T-cell (primary cell): ENCODE data around the gene FAM174C. TPM values are rescaled to one million over a fixed set of nuclear protein-coding genes. Genes with fewer than 3 reads are reported as not detected.

ENCODE experiments used
- ATAC-seq, 4 experiments: fragments of 200-7000 bp in 3 of 4; fragments of 150-1000 bp in 1 of 4; cut with Tn5 transposase; replicated peaks in 1 of 4; 1 replicate in 3 of 4; 2 replicates in 1 of 4; pipeline ENCODE4 v1.10.0; 2021; ENCODE audit warnings: moderate library complexity in 3 of 4, mild to moderate bottlenecking in 2 of 4, moderate number of reproducible peaks in 1 of 4
- CTCF ChIA-PET, 2 donors: fragments of 300-600 bp; sonication (Branson Sonifier 250); formaldehyde crosslinking; loops; one replicate each; lab custom pipeline; 2022; ENCODE audit warnings: antibody characterized with exemption in 2 of 2; lab: Charles Lee
- POLR2A ChIA-PET, 2 donors: fragments of 300-600 bp; sonication (Branson Sonifier 250); formaldehyde crosslinking; loops; one replicate each; lab custom pipeline; 2022; ENCODE audit warnings: antibody characterized with exemption in 2 of 2; lab: Charles Lee
- DNase-seq, 35 experiments: peaks; one replicate each; pipeline versions ENCODE4 v3.0.0 to v3.0.0-alpha.2; 2013 to 2023
- H3K27ac ChIP-seq: one replicate; pipeline ENCODE4 v1.5.1; 2013; ENCODE audit warnings: low read length
- H3K27me3 ChIP-seq, 2 experiments: replicated peaks in 1 of 2; 1 replicate in 1 of 2; 2 replicates in 1 of 2; pipeline versions ENCODE4 v1.6.1 to v1.7.0; 2013; ENCODE audit warnings: low read length in 1 of 2, mixed read lengths in 1 of 2; ENCODE audit not compliant: control insufficient read depth in 2 of 2, insufficient read depth in 2 of 2; ENCODE audit errors: extremely low read depth in 1 of 2
- H3K36me3 ChIP-seq, 2 donors: 1 replicate in 1 of 2; 2 replicates in 1 of 2; pipeline versions ENCODE4 v1.6.1 to v1.7.0; 2013; ENCODE audit warnings: low read length in 1 of 2; ENCODE audit not compliant: control insufficient read depth in 2 of 2, insufficient read depth in 1 of 2; ENCODE audit errors: extremely low read depth in 1 of 2
- H3K4me1 ChIP-seq, 2 experiments: 1 replicate in 1 of 2; 2 replicates in 1 of 2; pipeline versions ENCODE4 v1.6.1 to v1.7.0; 2013; ENCODE audit warnings: low read length in 2 of 2, mixed read lengths in 1 of 2; ENCODE audit not compliant: insufficient read depth in 2 of 2, control insufficient read depth in 1 of 2; ENCODE audit errors: extremely low read depth in 1 of 2
- H3K4me3 ChIP-seq, 2 donors: 1 replicate in 1 of 2; 2 replicates in 1 of 2; pipeline versions ENCODE4 v1.5.1 to v1.7.0; 2013; ENCODE audit warnings: mild to moderate bottlenecking in 2 of 2, low read length in 1 of 2, moderate library complexity in 1 of 2; ENCODE audit not compliant: control insufficient read depth in 1 of 2; ENCODE audit errors: extremely low read depth in 1 of 2
- H3K9me3 ChIP-seq: 2 replicates; pipeline ENCODE4 v1.7.0; 2013
- H3K27ac Mint-ChIP-seq, 2 donors: one replicate each; pipeline ENCODE4 v1.8.0; 2020 to 2021; ENCODE audit warnings: mild to moderate bottlenecking in 2 of 2, mixed read lengths in 2 of 2
- H3K27me3 Mint-ChIP-seq, 2 donors: one replicate each; pipeline ENCODE4 v1.8.0; 2021 to 2022; ENCODE audit warnings: mixed read lengths in 2 of 2
- H3K36me3 Mint-ChIP-seq: one replicate; pipeline ENCODE4 v1.8.0; 2021; ENCODE audit warnings: mixed read lengths
- H3K4me1 Mint-ChIP-seq, 3 donors: one replicate each; pipeline ENCODE4 v1.8.0; 2020 to 2022; ENCODE audit warnings: mixed read lengths in 3 of 3, mild to moderate bottlenecking in 1 of 3
- H3K4me3 Mint-ChIP-seq, 3 donors: one replicate each; pipeline ENCODE4 v1.8.0; 2020 to 2022; ENCODE audit warnings: mild to moderate bottlenecking in 3 of 3, mixed read lengths in 3 of 3, moderate library complexity in 3 of 3
- H3K9me3 Mint-ChIP-seq, 3 donors: one replicate each; pipeline ENCODE4 v1.8.0; 2020 to 2022; ENCODE audit warnings: mixed read lengths in 3 of 3
- WGBS: methylation state at CpG from one replicate; pipeline ENCODE4 v1.1.5; 2013; ENCODE audit warnings: missing lambda C conversion rate; ENCODE audit not compliant: insufficient coverage; 5-methylcytosine and 5-hydroxymethylcytosine counted together
- total RNA-seq, 35 experiments: library from RNA in 6 of 35; stranded (reverse) in 6 of 35; fragments of 120-200 nt in 1 of 35; gene quantifications; one replicate each; pipeline versions ENCODE4 v1.2.1 to v1.2.4 and lab custom pipeline; 2013 to 2026

FAM174C gene
- total RNA-seq, 5 donors from 2014 or later (not counting 1 experiment from before 2014, with no cell fraction given), result 42.1 to 69.8 (median 60.4) TPM

GRCh38 chr19:1240925-1241324 is 34.4 kb upstream of the FAM174C start:
- peak overlapping the region; percentile 35 to 45 for H3K4me3 ChIP-seq
- no peaks in the 10 kb centered on the region for H3K36me3 Mint-ChIP-seq
- WGBS, result 75% methylated on average over 14 of the region's 15 CpGs

GRCh38 chr19:1241417-1242095 is 33.8 kb upstream of the FAM174C start, which contains the start of gene ATP5F1D:
Gene ATP5F1D, plus strand, starts transcription at chr19:1241751. Its CDS starts 100 bp downstream, at chr19:1241851.
- Histone ChIP-seq H3K27ac (peak within 1 kb of the TSS; percentile 23), H3K27me3 (peaks cover 2 to 27% of the 10 kb centered on the region in 2 experiments), H3K36me3 (peaks cover 4 to 10% of the 10 kb centered on the region in 2 donors), H3K4me1 (peaks cover 18 to 82% of the 10 kb centered on the region in 2 experiments), H3K9me3 (no peaks in the 10 kb centered on the region), H3K4me3 (peak within 1 kb of the TSS; percentile 45 to 69)
- Mint-ChIP-seq H3K27ac (peak within 1 kb of the TSS; percentile 75 to 89), H3K4me3 (peak within 1 kb of the TSS; percentile 87 to 93 (median 88)), H3K9me3 (no peaks in the 10 kb centered on the region), H3K4me1 (peaks cover 24 to 47% (median 46%) of the 10 kb centered on the region in 3 donors), H3K36me3 (no peaks in the 10 kb centered on the region), H3K27me3 (peaks cover 5 to 8% of the 10 kb centered on the region in 2 donors)
- under 1% methylated on average over 65 of the region's 79 CpGs for WGBS
- POLR2A ChIA-PET, result no interaction called here
- DNase-seq, result peak; percentile 81 to 96 (median 86)
- CTCF ChIA-PET, result interaction anchor here (0.5 to 1.0 kb wide), 2 partner anchors 21 to 214 kb away, joined by 3 to 4 read pairs; no protein-coding TSS in a partner anchor
- peak; percentile 67 to 75 (median 74) for ATAC-seq

More at GRCh38 chr19:1240925-1241324, 34.4 kb upstream of the FAM174C start:
- H3K36me3 ChIP-seq, result peaks cover 4 to 10% of the 10 kb centered on the region in 2 donors
- ATAC-seq, result no peak
- CTCF ChIA-PET, result interaction anchor here in 1 of 2 donors (1.0 kb wide), 1 partner anchor 21 kb away, joined by 3 read pairs; no protein-coding TSS in a partner anchor
- H3K27ac ChIP-seq, result no peak overlapping the region
- H3K27ac Mint-ChIP-seq, result peak overlapping the region in 1 of 2 donors; percentile 89
- H3K4me1 ChIP-seq, result peaks cover 18 to 84% of the 10 kb centered on the region in 2 experiments
- H3K27me3 ChIP-seq, result peaks cover 2 to 34% of the 10 kb centered on the region in 2 experiments
- peaks cover 24 to 47% (median 46%) of the 10 kb centered on the region in 3 donors for H3K4me1 Mint-ChIP-seq
- H3K9me3 Mint-ChIP-seq, result no peaks in the 10 kb centered on the region
- POLR2A ChIA-PET, result interaction anchor here (0.6 to 1.1 kb wide), 3 partner anchors 28 to 394 kb away, joined by 3 to 5 read pairs (median 3); partner anchors contain the start of gene CIRBP (in 1 of the 2)
- no peaks in the 10 kb centered on the region for H3K9me3 ChIP-seq
- no peak for DNase-seq
- H3K4me3 Mint-ChIP-seq, result peak overlapping the region; percentile 81 to 93 (median 88)
- H3K27me3 Mint-ChIP-seq, result peaks cover 5 to 8% of the 10 kb centered on the region in 2 donors

- ATAC-seq (peak; percentile 38 to 41 (median 39)), DNase-seq (peak; percentile 72 to 92 (median 84))
- Histone ChIP-seq H3K27me3 (peaks cover 0 to 11% of the 10 kb centered on the region in 2 experiments), H3K9me3 (no peaks in the 10 kb centered on the region), H3K36me3 (peaks cover 4 to 10% of the 10 kb centered on the region in 2 donors), H3K4me3 (no peak overlapping the region), H3K27ac (peak overlapping the region; percentile 58), H3K4me1 (peaks cover 18 to 77% of the 10 kb centered on the region in 2 experiments)
- peaks cover 16 to 38% (median 38%) of the 10 kb centered on the region in 3 donors for H3K4me1 Mint-ChIP-seq
- ChIA-PET CTCF (interaction anchor here (0.5 to 3.8 kb wide), 13 partner anchors 9 to 147 kb away, joined by 3 to 115 read pairs (median 5); partner anchors contain the start of gene CIRBP (in 1 of the 2)), POLR2A (interaction anchor here (0.5 to 2.7 kb wide), 6 partner anchors 9 to 28 kb away, joined by 3 to 58 read pairs (median 10); partner anchors contain the start of gene CIRBP (in 2 of the 2))
- H3K27ac Mint-ChIP-seq, result peak overlapping the region; percentile 80 to 92
- peak overlapping the region; percentile 43 to 93 (median 59) for H3K4me3 Mint-ChIP-seq
- H3K9me3 Mint-ChIP-seq, result no peaks in the 10 kb centered on the region
- no peaks in the 10 kb centered on the region for H3K36me3 Mint-ChIP-seq
- 64% methylated on average over 30 of the region's 33 CpGs for WGBS
- H3K27me3 Mint-ChIP-seq, result no peaks in the 10 kb centered on the region
Observed at GRCh38 chr19:1243768-1244692, 31.3 kb upstream of the FAM174C start.

- Mint-ChIP-seq H3K27ac (peak overlapping the region; percentile 80 to 92), H3K9me3 (no peaks in the 10 kb centered on the region), H3K4me1 (peaks cover 11 to 33% (median 32%) of the 10 kb centered on the region in 3 donors), H3K27me3 (no peaks in the 10 kb centered on the region), H3K36me3 (no peaks in the 10 kb centered on the region), H3K4me3 (peak overlapping the region; percentile 43 to 59 (median 56))
- H3K9me3 ChIP-seq, result no peaks in the 10 kb centered on the region
- peaks cover 0 to 7% of the 10 kb centered on the region in 2 experiments for H3K27me3 ChIP-seq
- WGBS, result 54% methylated on average over 18 of the region's 31 CpGs
- ChIA-PET POLR2A (interaction anchor here (0.5 to 2.7 kb wide), 6 partner anchors 8 to 27 kb away, joined by 3 to 58 read pairs (median 10); partner anchors contain the start of gene CIRBP (in 2 of the 2)), CTCF (interaction anchor here (0.6 to 3.8 kb wide), 12 partner anchors 8 to 148 kb away, joined by 3 to 115 read pairs (median 4); partner anchors contain the start of gene CIRBP (in 1 of the 2))
- peak overlapping the region; percentile 58 for H3K27ac ChIP-seq
- DNase-seq, result peak in 4 of 35 experiments; percentile 14 to 37 (median 22)
- peaks cover 18 to 70% of the 10 kb centered on the region in 2 experiments for H3K4me1 ChIP-seq
- no peak for ATAC-seq
- peaks cover 4 to 10% of the 10 kb centered on the region in 2 donors for H3K36me3 ChIP-seq
- H3K4me3 ChIP-seq, result no peak overlapping the region
Observed at GRCh38 chr19:1244693-1245451, 30.5 kb upstream of the FAM174C start.

GRCh38 chr19:1245494-1246264 is 29.7 kb upstream of the FAM174C start:
- Mint-ChIP-seq H3K27ac (no peak overlapping the region), H3K27me3 (no peaks in the 10 kb centered on the region), H3K4me3 (no peak overlapping the region), H3K4me1 (peaks cover 11 to 31% (median 31%) of the 10 kb centered on the region in 3 donors), H3K36me3 (no peaks in the 10 kb centered on the region), H3K9me3 (no peaks in the 10 kb centered on the region)
- DNase-seq (no peak), ATAC-seq (no peak)
- Histone ChIP-seq H3K4me3 (no peak overlapping the region), H3K4me1 (peaks cover 18 to 63% of the 10 kb centered on the region in 2 experiments), H3K9me3 (no peaks in the 10 kb centered on the region), H3K27me3 (peaks cover 0 to 6% of the 10 kb centered on the region in 2 experiments), H3K27ac (peak overlapping the region; percentile 58), H3K36me3 (peaks cover 4 to 10% of the 10 kb centered on the region in 2 donors)
- ChIA-PET POLR2A (interaction anchor here (1.8 to 2.7 kb wide), 2 partner anchors 23 to 24 kb away, joined by 20 to 58 read pairs; partner anchors contain the start of gene CIRBP (in 2 of the 2)), CTCF (interaction anchor here (0.6 to 3.8 kb wide), 3 partner anchors 21 to 28 kb away, joined by 4 to 115 read pairs (median 28); no protein-coding TSS in a partner anchor)
- WGBS, result 87% methylated on average over 19 of the region's 26 CpGs
